ENCODE measurements around the gene CGREF1.

- TF ChIP-seq CTCF (IDR thresholded peaks at IDR 0.05) (no peak), POLR2A (IDR thresholded peaks at IDR 0.05; ENCODE audit: low read depth) (no peak), POLR2AphosphoS5 (IDR thresholded peaks at IDR 0.05) (no peak), EP300 (IDR thresholded peaks at IDR 0.05) (no peak)
Measured at GRCh38 chr2:27137322-27137935, 18.5 kb upstream of the CGREF1 start.
